Stimulated activated CD8-positive, alpha-beta memory T cell treated with anti-CD3 and anti-CD28 coated beads, Interleukin-15, amount 100 ng/mL, for 24 hours (primary cell): ENCODE data around the gene SECTM1.
"Not testable (repeated sequence)": the region's sequence is repeated elsewhere in the genome, so short reads cannot be mapped to it uniquely, and the experiment has no call there.

Source experiments
- DNase-seq: peaks from one replicate; pipeline ENCODE4 v3.0.0-alpha.2; 2020; ENCODE audit warnings: low read depth

The SECTM1 gene

GRCh38 chr17:82333279-82334171, at the start of gene SECTM1:
Gene SECTM1 (minus strand): TSS chr17:82333766. CDS start chr17:82327240, 6,526 bp downstream.
- DNase-seq: no peak

DNA sequence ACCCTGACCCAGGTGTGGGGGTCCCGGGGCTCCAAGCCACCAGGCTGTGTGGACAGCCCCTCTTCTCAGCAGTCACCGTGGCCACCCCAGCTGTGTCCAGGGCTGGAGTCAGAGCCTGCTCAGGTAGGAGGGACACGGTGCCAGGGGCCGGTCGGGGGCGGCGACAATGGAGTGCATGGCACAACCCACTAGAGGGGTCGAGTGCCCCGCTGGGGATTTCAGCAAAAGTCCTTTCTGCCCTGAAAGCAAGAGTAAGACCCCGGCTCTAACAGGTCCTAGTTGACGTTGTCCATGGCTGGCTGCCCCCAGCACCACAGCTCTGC, 49.3 kb upstream of the SECTM1 start:
- no peak for DNase-seq

DNA sequence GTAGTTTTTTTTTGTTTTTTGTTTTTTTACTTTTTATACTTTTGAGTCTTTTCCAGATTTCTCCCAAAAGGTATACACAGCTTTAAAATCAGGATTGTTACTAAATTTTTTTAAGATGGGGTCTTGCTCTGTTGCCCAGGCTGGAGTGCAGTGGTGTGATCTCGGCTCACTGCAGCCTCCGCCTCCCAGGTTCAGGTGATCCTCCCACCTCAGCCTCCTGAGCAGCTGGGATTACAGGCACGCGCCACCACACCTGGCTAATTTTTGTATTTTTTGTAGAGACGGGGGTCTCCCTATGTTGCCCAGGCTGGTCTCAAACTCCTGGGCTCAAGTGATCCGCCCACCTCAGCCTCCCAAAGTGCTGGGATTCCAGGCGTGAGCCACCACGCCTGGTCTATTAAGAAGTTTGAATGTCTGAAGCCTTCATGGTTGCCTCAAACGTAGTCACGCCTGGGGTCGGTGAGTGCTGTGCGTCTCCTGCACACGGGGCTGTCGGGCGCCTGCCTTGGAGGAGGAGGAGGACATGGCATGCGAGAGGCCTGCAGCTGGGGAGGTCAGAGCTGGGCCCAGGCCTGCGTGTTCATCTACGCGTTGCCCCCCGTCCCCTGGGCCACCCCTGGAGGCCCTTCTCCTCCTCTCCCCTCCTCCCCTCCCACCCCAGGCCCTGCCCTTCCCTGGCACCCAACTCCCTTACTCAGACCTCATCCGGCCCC, 48.8 kb upstream of the SECTM1 start:
- DNase-seq: not testable (repeated sequence)

DNA sequence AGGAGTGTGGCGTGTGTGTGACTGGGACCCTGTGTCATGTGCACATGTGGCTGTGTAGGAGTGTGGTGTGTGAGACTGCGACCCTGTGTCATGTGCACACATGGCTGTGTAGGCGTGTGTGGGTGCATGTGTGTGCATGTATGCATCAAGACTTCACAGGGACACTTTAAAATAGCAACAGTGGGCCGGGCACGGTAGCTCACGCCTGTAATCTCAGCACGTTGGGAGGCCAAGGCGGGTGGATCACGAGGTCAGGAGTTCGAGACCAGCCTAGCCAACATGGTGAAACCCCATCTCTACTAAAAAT, 48.1 kb upstream of the SECTM1 start:
- DNase-seq: not testable (repeated sequence)

- DNase-seq: no peak
These were observed 47.5 kb upstream of the SECTM1 start for GRCh38 chr17:82380860-82381702.

DNA sequence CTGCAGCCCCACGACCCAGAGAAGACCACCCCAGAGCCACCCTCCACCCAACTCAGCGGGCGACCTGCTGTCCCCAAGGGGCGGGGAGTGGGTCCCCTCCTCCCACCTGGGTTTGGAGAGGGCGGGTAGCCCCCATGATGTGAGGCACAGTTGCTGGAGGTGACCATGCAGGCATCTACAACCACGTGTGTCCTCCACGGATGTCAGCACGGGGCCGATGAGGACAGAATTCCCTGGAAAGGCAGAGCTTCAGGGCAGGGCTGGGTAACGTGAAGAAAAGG, 45.1 kb upstream of the SECTM1 start:
- no peak for DNase-seq

DNA sequence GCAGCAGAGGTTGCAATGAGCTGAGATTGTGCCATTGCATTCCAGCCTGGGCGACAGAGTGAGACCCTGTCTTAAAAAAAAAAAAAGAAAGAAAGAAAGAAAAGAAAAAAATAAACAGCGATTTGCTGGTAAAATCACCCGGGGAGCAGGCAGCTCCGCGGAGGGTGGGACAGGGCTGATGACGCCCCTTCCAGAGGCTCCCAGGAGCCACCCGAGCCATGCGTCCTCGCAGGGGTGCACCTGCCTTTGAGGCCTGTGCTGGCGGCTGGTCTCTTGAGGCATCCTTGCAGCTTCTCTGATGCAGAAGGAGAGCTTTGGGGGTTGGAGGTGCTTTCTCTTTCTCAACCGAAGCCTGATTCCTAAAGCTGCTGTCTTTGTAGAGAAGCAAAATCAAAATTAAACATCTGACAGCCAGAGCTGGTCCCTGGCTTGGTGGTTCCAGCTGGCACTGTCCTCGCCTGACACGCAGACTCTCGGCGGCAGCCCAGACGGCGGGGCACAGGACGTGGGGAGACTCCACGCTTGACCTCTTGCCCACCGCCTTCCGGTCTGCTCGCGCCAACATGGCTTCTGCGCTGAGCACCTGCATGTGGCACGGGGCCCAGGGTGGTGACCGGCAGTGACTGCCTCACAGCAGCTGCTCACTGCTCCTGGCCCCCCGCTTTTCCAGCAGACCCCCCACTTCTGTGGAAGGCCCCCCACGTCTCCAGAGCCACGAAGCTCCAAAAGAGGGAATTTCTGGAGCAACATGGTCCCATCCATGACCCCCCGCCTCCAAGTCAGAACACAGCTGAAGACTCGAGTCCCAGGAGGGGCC, 44.6 kb upstream of the SECTM1 start:
- no peak for DNase-seq

GRCh38 chr17:82377294-82377693, 43.7 kb upstream of the SECTM1 start:
- DNase-seq: not testable (repeated sequence)

DNA sequence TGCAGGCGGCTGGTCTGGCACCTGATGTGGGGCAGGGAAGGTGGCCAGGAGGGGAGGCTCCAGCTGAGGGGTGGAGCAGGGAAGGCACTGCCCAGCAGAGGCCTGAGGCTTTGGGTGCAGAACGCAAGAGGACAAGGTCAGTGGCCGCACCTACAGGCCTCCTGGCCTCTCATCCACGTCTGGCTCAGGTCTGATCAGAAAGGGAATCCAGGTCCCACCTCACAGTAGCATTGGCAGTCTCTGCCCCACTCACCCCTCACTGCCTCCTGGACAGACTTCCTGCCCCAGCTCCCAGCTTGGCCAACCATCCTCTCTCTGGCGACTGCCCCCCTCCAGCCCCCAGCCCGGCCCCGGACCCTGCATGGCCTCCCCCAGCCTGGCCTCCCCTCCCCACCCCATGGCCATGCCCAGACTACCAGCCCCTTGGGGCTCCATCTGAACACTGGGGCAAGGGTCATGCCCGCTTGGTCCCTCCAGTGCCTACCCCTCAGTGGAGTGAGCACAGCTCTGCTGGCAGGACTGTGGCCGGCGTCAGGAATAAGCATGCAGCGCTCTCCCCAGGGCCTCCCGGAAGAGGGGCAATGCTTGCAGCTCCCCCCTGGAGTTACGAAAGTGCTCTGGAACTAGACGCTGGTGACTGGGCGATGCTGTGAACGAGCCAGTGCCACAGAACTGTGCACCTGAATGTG, 42.6 kb upstream of the SECTM1 start:
- no peak for DNase-seq

DNA sequence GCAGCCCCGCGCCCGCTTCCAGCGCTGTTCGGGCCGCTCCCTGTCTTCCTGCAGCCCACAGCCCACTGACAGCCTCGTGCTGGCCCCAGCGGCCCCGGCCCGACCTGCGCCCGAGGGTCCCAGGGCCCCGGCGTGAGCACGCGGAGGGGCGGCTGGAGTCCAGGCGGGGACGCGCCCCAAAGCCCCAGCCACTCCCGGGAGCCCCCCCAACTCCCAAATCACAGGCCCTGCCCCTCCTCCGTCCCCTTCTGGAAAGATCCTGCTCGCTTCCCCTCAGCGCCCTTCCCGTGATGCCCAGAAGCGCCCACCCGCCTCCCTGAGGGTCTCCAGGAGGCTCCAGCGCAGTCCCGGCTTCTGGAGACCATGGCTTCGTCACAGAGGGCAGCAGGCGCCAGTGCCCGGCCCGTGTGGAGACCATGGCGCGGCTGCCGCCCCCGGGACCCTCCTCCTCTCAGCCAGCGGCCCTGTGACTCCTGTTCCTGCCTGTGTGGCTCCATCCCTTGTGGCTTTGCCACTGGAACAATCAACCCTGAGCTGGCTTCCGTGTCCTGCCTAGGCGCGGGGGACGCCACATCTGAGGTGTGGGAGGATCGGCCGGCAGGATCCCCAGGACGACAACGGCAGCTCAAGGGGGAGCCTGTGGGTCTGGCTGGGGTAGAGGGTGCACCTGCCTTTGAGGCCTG, 41.9 kb upstream of the SECTM1 start:
- no peak for DNase-seq

GRCh38 chr17:82374626-82375331, 41.2 kb upstream of the SECTM1 start:
- no peak for DNase-seq

DNA sequence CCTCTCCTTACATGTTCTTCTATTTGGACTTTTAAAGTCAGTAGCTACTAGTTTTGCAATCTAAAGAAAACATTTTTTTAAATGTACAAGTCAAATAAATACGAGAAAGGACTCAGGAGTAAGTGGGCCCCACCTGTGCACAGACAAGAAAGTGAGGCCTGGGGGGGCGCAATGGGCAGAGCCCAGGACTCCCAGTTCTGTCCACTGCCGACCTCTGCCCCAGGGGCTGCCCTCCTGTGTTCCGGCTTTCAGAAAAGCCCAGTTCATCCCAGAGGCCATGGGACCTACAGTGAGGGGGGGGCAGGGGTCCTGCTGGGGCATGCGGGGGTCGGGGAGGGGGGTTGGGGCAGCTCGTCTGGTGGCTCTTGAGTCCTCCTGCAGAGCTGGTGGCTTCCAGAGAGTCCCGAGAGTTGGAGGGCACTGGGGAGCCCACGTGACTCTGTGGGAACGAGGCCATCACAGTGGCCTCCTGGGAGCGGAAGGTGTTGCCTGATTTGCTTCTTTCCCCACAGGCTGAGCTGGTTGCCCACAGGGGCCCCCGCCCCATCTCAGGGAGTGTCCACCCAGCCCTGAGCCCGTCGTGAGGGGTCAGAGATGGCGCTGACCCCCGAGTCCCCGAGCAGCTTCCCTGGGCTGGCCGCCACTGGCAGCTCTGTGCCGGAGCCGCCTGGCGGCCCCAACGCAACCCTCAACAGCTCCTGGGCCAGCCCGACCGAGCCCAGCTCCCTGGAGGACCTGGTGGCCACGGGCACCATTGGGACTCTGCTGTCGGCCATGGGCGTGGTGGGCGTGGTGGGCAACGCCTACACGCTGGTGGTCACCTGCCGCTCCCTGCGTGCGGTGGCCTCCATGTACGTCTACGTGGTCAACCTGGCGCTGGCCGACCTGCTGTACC, 40.4 kb upstream of the SECTM1 start:
- no peak for DNase-seq

GRCh38 chr17:82373072-82373452, 39.5 kb upstream of the SECTM1 start:
- not testable (repeated sequence) for DNase-seq

GRCh38 chr17:82372249-82373071, 38.9 kb upstream of the SECTM1 start:
- DNase-seq: no peak

DNA sequence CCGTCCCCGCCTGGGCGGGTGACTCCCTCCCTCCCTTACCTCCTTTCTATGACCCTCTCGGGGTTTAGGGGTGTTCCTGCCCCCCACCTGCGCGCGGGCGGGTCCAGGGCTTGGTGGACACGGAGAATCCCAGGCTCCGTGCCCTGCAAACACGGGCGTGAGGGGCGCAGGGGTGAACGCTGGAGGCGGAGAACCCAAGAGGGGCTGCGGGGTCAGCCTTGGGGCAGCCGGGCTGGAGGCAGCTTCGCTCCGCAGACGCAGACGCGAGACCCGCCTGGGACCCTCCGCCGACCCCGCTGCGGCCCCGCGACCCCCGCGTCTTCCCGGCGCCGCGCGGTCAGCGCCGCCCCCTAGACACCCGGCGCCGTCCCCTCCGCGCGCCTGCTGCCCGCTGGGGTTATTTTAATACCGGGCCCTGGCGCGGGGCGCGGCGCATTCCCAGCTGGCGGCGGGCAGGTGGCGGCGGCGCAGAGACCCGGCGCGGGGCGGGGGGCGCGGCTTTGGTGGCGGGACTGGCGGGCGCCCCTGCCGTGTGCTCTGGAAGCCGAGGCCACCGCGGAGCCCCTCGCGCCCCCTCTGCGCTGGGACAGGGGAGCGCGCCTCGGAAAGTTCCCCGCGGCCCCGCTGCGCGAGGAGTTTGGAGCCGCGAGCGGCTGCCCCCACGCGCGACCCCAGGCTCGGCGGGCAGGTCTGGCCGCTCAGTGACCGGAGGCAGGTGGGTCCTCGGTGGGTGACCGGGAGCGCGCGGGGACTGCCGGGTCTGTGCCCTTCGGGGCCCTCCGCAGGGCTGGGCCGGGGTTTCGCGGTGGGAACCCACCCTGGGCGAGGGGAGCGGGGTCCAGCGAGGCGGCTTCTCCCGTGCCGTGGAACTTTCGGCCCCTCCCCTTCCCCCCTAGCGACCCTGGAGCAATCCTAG, 38.0 kb upstream of the SECTM1 start, which contains the start of gene UTS2R:
Gene UTS2R, plus strand, starts transcription at position 433 of the 916 bp plus-strand sequence. CDS start 2,560 bp downstream, outside the sequence.
- DNase-seq: no peak

- no peak for DNase-seq
These were observed 37.1 kb upstream of the SECTM1 start for GRCh38 chr17:82370471-82371332.
